GM18520 (cell line): ENCODE results near the gene MUC5AC.
"Not testable (repeated sequence)": the region's sequence is repeated elsewhere in the genome, so short reads cannot be mapped to it uniquely, and the experiment has no call there.

ENCODE experiments used
- ATAC-seq: cut with Tn5 transposase; IDR thresholded peaks from one replicate; pipeline ENCODE4 v1.9.1; 2021; ENCODE audit not compliant: unreplicated experiment

Gene MUC5AC

DNA sequence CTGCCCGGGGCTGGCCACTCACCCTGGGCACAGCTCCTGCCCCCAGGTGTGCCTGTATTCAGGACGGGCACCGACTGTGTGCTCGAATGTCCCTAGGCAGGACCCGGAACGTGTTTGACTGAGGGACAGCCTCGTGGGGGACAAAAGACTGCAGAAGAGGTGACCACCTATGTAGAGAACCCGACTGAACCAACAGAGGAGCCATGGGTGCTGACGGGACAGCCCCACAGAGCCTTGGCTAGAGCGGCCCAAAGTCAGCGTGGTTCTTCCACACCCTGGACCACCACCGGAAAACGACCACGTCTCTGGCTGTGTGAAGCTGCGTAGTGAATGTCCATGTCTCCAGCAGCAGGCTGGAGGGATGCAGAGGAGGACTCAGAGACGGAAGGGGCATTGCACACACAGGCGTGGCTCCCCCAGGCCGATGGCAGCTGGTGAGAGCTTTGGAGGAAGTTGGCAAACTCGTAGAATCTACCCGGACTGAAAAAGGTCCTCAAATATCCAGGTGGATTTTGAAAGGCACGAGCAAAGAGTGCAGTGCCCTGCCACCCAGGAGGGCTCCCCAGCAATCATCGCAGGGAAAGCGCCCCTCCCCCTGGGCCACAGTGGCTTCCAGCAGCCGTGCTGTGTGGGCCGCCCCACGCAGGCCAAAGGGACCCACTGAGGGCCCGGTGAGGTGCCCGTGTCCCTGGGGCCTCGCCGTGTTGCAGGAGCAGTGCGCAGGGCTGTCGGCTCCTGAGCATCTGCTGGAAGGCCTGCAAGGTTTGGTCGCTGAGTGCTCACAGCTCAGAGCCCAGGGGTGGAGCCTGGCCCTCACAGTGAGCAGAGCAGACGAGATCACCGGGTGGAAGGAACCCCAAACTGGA is 47.6 kb downstream of the MUC5AC start:
- no peak for ATAC-seq

DNA sequence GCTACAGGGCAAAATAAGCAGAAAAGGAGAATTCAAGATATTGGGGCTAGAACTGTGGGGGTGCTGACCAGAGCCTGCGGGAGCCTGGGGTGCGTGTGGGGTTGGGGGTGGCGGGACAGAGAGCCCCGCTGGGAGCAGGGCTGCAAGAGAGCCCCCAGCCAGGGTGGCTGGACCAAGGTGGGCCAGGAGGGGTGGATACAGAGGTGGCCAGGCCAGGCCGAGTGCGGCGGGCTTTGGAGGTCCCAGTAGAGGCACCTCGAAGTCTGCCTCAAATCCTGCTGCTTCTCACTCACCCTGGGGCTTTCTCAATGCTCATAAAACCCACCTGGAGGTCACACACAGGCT is 48.2 kb downstream of the MUC5AC start:
- ATAC-seq = no peak

- no peak for ATAC-seq
Observed at GRCh38 chr11:1206391-1207271, 48.9 kb downstream of the MUC5AC start.

- ATAC-seq = no peak
Observed at GRCh38 chr11:1207401-1208143, 49.8 kb downstream of the MUC5AC start.

DNA sequence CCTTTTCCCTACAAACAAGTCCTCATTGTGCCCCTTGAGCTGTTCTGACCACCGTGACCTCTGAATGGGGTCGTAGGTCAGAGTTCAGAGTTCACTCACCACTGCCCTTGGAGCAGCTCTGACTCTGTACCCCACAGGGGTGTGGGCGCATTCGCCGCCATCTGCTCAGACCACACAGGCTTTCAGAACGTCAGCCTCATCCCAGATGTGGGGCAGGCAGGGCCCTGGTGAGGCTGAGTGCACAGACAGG is 50.3 kb downstream of the MUC5AC start:
- no peak for ATAC-seq

DNA sequence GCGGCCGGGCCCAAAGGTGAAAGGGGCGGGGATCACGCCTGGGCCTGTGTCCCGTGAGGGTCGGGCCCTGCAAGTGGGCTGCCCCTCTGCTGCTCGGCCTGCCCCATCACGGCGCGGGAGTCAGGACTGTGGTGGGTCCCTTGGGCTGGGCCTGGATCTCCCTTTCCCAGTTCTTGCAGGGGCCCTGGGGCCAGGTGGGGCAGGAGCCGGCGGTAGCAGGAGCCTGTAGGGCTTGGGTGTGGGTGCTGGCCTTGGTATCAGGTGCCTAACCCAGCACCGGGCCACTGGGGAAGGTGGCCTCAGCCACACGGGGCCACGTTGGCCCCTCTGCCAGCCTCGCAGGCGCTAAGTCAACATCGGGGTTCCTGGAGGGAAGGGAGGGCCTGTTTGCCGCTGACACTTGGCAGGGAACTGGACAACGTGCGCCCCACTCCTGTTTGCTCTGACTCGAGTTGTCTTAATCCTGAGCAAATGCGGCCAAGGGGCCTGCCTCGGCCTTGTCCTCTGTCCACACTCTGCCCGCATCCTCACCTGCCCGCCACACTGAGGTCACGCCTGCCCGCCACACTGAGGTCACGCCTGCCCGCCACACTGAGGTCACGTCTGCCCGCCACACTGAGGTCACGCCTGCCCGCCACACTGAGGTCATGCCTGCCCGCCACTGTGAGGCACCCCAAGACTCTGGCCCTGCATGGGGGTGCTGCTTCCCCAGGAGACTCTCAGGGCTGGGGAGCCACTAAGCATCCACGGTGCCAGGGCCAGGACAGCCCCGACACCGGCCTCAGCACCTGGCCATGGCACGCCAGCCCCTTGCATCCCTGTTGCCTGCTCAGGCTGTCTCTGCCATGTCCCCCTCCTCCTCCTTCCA is 50.9 kb downstream of the MUC5AC start:
- no peak for ATAC-seq

DNA sequence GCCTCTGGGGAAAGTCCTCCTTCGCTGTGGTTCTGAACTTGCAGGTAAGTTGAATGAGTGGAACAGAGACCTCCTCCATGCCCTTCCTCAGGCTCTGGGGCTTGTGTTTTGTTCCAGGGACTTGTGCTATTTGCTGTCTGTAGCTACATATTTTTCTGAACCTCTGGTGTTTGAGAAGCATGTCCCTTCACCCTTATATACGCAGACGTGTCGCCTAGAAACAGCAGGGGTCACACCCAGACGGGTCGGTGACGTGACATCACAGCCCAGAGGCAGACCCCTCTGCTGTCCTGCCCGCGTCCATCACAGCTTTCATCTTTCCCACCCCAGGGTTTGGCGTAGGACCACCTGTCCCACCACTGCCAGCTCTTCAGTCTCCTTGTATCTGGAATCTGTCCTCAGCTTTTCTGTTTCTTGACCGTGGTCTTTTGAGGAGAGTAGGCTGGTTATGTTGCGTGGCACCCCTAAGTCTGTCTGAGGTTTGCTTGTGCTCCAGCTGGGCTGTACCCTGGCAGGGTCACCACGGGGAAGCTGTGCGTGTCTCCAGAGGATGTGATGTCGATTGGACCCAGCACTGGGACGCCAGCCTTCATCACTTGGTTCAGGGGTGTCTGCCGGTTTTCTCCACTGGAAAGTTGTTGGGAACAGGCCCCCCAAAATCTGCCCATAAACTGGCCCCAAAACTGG is 51.8 kb downstream of the MUC5AC start:
- ATAC-seq = no peak

DNA sequence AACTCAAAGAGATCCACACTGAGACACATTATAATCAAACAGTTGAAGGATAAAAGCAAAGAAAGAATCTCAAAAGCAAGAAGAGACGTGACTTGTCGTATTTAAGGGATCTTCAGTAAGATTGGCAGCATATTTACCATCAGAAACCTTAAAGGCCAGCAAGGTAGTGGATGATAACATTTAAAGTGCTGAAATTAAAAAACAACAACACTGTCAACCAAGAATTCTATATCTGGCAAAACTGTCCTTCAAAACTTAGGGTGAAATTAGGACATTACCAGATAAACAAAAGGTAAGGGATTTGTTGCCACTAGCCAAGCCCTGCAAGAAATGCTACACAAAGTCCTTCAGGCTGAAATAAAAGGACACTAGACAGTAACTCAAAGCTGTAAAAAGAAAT is 54.1 kb downstream of the MUC5AC start:
- ATAC-seq = no peak

DNA sequence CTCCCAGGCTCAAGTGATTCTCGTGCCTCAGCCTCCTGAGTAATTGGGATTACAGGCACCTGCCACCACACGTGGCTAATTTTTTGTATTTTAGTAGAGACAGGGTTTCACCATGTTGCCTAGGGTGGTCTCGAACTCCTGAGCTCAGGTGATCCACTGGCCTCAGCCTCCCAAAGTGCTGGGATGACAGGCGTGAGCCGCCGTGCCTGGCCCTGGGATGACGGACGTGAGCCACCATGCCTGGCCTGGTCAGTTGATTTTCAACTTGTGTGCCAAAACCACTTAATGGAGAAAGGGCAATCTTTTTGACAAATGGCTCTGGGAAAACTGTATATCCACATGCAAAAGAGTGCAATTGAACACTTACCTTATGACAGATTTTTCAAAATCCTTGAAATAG is 58.1 kb downstream of the MUC5AC start:
- not testable (repeated sequence) for ATAC-seq

DNA sequence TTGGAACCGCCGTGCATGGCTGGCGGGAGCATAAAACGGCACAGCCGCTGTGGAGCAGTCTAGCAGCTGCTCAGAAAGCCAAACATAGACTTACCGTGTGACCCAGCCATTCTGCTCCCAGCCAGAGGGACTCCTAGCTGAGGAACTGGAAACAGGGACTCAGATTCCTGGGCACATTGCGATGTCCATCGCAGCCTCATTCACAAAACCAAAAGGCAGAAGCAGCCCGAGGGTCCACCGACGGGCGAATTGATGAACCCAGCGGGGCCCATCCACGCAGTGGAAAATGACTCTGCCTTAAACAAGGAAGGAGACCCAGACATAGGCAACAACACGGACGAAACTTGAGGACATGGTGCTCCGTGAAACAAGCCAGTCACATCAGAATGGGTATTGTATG is 59.4 kb downstream of the MUC5AC start:
- ATAC-seq = no peak

DNA sequence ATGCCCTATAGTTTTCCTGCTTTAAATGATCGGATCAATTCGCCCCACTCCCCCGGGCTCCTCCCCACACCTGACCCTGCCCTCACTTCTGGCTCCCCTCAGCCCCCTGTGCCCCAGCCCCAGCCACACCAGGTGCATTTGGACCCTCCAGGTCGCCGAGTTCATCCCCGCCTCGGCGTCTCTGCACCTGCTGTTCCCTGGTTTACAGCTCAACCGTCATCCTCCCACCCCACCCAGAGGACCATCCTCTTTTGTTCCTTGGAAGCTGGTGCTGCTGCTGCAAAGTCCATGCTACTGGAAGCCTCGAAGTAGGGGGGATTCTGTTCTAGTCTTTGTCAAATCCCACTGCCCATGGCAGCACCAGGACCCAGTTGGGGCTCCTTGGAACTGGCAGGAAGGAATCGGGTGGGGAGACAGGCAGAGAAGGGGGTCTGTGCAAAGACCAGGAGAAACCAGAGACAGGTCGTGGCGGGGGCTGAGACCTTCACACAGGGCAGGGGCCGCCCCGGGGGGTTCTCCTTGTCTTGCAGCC is 60.6 kb downstream of the MUC5AC start:
- no peak for ATAC-seq

GRCh38 chr11:1218788-1219445 is 61.2 kb downstream of the MUC5AC start:
- ATAC-seq = no peak

DNA sequence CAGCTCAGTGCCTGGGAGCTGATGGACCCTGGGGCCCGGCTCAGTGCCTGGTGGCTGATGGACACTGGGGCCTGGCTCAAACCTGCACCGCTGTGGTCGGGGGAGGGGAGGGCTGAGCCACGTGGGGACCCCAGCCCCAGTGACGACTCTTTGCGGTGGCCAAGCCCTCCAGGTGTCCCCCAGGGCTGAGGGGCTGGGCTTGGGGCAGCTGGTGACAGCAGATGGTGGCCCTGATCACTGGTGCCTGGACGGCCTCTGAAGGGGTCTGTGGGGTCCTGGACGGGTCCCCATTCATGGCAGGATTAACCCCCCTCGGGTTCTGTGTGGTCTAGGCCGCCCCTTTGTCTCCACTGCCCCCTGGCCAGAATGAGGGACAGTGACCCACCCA is 61.7 kb downstream of the MUC5AC start:
- no peak for ATAC-seq

- ATAC-seq = no peak
Observed at GRCh38 chr11:1219834-1220815, 62.4 kb downstream of the MUC5AC start.

GRCh38 chr11:1220941-1221721 is 63.4 kb downstream of the MUC5AC start:
- ATAC-seq = no peak

- ATAC-seq = no peak
Observed at GRCh38 chr11:1221848-1222311, 64.1 kb downstream of the MUC5AC start.
